Dedifferentiated amniotic fluid mesenchymal stem cell (primary cell): ENCODE measurements around the gene CYP24A1.
"Not testable (repeated sequence)": the region's sequence is repeated elsewhere in the genome, so short reads cannot be mapped to it uniquely, and the experiment has no call there.

Source experiments
- DNase-seq: peaks from one replicate; pipeline ENCODE4 v3.0.0-alpha.2; 2016; ENCODE audit errors: extremely low spot score

CYP24A1 gene

DNA sequence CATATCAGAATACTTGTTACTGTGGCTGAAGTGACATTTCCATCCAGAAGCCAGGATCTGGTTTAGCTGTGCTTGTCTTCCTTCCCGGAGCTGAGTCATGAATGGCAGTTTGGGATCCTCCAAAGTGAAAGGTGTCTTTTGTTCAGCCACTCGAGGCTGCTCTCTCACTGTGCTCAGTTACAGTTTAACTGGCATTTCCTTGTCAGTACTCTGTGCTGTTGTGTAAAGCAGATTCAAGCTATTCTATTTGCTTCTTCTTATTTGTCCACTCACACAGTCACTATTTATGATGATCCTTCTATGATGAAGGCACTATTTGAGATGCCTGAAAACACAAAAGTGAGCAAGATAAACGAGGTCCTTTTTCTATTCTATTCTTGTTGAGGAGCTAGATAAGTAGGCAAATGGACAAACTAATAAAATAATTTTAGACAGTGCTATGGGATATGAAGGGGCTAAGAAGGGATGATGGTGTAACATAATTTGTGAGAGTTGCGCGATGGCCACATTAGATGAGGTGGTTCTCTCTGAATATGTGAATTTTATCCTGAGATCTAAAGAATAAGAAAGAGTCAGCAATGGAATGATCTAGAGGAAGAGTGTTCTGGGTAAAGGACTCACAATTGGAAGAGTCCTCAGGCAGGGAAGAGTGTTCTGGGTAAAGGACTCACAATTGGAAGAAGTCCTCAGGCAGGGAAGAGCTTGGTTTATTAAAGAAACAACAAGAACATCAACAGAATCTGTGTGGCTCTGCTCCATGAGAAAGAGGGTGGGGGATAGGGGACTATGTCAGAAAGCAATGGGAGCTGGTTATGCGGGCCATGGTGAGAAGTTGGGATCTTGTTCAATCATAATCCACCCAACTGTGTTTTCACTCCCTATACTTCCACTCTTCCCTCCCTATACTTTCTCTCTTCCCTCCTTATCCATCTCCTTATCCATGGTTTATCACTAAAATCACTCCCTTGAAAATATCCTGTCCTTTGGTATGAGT lies 40.1 kb downstream of the CYP24A1 start:
- no peak for DNase-seq

DNA sequence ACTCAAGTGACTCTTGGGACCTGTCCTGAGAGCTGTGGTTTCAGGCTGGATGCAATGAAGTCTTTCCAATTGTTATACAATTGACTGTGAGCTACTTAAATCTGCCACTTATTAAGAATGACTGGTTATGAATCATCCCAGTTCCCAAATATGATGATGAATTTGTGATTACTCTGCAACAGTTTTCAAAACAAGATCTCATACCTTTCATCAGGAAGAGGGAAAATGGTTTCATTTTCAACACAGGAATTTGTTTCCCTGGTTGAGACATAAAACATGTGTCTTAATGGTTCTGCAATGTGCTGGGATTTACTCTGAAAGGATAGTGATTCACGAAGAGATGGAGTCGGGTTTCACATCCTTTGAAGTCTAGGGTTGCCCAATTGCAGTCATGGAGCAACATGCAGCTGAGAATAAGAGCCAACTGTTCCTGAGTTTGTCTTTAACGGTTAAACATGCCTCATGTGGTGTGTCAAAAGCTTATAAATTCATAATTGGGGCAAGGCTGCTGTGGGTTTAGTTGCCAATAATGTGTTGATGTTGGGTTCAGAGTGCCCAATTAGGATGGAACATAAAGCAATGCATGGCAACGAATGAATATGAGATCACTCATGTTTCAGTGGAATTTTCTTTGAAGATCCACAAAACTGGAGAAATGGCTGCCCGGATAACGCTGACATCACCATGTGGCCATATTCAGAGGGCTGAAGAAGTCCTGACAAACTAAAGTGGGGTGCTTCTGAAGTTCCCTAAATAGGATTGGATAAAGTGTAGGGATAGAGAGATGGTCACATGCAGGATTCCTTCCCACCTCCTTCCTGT lies 41.0 kb downstream of the CYP24A1 start:
- DNase-seq: peak; percentile 96

DNA sequence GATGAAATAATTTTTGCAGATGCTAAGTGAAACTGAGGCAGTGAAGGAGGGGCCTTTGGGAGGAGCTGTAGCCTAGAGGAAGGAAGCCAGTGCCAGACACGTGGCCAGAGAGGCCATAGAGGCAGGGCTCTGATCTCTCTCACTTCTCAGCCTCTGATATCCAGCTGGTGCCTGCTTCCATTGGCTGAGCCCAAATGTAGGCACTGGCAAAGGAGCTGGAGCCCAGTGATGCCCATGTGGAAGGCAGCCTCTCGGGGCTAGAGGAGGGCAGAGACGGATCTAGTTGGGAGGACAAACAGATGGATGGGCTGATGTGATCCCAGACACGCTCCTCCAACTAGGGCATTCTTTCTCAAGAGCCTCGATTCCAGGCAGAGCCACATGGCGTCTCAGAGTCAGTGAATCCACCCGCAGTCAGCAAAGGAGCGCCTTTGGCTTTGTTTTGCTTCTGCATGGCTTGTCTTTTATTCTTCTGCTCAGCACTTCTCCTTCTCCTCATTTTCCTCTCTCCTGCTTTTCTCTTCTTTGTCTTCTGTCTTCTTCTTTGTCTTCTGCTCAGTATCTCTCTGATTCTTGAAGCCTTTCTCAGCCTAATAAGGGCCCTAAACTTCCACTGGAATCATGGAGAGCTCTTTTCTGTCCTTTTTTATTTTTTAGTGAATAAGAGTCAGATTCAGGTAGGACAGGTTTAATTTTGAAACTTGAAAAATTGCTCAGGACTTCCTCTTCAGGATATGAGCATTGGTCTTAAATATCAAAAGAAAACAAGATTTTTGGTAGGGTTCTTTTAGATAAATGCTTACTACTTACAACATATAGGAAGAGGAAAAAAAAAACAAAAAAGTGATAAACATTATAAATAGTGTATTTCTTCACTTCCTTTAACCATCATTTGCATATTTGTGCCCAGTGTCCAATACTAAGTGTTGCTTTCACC lies 41.8 kb downstream of the CYP24A1 start:
- DNase-seq: no peak

DNA sequence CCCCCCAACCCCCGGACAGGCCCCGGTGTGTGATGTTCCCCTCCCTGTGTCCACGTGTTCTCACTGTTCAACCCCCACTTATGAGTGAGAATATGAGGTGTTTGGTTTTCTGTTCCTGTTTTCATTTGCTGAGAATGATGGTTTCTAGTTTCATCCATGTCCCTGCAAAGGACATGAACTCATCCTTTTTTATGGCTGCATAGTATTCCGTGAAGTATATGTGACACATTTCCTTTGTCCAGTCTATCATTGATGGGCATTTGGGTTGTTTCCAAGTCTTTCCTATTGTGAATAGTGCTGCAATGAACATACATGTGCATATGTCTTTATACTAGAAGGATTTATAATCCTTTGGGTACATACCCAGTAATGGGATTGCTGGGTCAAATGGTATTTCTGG lies 42.7 kb downstream of the CYP24A1 start:
- not testable (repeated sequence) for DNase-seq

DNA sequence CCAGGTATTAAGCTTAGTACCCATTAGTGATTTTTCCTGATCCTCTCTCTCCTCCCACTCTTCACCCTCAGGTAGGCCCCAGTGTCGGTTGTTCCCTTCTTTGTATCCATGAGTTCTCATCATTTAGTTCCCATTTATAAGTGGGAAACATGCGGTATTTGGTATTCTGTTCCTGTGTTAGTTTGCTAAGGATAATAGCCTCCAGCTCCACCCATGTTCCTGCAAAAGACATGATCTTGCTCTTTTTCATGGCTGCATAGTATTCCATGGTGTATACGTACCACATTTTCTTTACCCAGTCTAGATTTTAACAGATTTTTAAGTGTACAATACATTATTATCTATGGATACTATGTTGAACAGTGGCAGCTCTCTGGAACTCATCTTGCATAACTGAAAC lies 44.4 kb downstream of the CYP24A1 start:
- DNase-seq: no peak

DNA sequence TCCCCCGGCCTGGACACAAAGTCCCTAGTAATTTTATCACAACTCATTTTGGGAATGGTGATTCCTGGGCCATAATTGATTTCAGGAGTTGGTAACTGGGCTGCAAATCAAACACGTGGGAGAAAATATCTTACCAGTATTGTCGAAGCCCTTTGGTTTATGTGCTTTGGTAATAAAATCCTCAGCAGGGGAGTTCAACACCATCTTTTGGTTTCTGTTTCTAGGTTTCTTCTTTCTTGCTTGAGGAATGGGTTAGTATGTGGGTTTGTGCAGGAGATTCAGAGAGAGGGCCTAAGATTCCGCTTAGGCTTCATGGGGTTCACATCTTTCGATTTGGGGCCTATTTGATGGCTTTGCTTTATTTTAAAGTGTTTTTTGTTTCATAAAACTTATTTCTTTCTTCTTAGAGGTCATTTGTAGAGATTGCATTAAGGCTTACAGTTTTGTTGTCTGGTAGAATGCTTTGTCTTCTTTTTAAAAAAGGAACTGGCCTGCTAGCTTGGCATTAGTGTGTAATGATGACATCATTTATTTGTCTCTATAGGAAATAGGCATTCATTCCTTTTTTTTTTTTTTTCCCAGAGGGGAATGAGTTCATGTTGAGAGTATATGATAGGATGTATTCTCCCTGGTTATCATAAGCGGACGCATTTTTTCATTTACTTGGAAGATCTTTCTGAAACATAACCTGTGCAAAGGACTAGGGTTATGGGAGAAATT lies 45.8 kb downstream of the CYP24A1 start:
- no peak for DNase-seq

DNA sequence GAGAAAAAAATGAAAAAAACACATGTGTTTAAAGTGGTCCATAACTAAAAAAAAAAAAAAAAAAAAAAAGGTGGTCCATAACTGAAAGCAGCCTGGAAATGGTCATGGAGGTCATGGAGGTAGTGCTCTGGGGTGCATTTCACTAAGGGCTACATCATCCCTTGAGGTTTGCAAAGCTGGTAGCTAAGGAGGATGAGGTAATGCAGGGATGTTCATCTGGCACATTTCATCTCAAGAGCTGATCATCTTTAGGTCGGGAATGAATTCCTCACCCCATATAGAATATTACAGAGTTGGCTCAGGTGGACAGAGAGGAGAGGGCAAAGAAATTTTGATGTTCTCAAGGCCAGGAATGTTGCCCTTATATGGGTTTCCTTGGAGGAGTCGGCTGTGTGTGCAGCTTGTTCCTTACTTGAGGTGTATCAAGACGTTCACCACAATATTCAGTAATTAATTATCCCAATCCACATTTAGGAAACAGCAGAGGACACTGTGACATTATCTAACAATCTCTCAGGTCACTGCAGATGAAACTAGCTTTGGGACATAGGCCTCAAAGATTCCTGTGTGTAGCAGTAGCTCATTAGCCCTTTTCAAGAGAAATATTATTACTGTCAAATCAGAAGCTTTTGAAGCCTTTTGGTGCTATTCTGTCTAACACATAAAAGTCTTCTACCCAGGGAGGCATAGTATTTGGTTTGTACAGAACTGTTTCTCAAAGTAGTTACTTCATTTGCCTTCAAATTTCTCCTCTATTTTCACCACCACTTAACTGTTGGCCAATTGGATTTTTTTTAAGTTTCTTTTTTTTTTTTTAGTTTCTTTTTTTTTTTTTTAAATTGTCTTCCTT lies 46.8 kb downstream of the CYP24A1 start:
- DNase-seq: no peak

DNA sequence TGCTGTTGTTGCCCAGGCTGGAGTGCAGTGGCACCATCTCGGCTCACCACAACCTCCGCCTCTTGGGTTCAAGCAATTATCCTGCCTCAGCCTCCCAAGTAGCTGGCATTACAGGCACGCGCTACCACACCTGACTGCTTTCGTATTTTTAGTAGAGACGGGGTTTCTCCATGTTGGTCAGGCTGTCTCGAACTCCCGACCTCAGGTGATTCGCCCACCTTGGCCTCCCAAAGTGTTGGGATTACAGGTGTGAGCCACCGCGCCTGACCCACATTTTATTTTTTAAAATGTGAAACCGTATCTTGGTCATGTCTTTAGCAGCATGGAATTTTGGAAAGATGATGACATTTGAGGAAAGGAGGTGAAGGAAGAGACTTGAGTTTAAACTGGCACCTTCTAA lies 47.5 kb downstream of the CYP24A1 start:
- DNase-seq: not testable (repeated sequence)

DNA sequence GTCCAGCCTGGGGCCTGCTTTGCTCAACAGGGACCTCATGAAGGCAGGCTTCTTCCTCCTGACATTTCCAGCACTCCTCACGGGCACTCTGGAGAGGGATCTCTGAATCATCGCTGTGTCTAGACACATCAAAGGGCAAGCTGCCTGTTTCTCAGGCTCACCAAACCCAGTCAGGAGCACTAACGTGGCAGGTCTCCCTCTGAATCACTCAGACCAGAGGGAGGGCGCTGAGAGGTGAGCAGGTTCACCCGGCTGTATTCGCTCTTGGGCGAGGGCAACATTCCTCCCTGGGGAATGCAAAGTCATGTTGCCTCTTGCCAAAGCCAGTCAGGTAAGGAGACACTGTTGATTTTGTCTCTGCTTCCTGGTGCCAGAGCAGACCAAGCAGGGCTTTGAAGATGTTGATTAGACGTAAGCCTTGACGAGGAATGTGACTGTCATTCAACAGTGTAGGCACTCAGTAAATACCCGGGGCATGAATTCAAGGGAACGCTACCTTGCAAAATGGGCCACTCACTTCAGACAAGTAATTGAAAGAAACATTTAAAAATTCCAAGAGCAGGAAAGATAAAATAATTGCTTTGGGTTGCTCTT lies 50.1 kb downstream of the CYP24A1 start:
- peak; percentile 16 for DNase-seq

DNA sequence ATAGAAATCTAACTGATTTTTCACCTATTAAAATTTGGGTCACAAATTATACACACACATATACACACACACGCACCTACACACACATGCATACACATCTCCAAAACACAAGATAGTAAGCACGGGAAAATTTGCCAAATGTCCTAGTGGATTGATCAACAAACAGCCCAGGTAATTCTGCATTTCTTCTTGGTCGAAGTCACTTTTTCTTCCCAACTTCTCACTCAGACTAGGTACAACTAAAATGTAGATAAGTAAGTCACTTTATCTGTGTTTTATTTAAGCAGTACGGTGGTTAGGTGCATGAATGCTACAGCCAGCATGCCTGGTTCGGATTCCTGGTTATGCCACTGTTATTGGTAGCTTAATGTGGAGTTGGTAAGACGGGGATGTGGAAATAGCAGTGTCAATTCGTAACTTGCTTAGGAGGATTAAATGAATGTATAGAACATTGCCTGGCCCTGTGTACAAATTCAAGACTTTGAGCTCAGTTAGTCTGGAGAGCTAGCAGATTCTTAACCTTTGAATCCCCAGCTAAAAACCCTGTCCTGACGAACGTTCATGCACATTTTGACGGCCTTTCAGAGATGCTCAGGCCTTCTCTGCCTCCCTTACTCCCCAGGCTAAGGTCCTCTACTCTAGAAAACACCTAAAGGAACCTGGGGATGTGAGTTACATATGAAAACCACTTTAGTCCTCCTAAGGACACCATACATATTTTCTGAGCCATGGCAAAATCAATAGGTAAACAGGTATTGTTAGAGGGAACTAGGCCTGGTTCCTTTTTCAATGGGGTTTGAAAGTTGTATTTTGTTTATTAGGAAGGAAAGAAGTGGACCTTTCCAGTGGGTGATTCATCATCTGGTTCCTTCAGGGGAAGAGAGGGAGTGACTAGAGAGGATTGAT lies 50.9 kb downstream of the CYP24A1 start:
- no peak for DNase-seq

DNA sequence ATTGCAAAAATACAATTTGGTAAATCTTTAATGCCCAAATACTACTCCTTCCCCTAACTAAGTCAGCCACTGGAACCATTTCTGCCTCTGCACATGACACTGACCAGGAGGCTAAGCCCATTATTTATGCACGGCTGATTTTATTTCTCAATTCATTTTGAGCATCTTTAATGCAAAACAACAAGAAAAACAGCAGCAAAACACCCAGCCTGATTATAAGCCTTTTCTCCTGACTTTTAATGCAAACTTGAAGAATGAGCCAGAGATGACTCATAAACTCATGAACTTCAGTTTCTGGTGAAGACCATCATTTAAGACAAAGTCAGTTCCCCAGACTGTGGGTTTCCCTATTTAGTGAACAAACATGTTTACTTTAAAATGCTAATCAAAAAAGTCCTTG lies 51.6 kb downstream of the CYP24A1 start:
- peak; percentile 26 for DNase-seq

DNA sequence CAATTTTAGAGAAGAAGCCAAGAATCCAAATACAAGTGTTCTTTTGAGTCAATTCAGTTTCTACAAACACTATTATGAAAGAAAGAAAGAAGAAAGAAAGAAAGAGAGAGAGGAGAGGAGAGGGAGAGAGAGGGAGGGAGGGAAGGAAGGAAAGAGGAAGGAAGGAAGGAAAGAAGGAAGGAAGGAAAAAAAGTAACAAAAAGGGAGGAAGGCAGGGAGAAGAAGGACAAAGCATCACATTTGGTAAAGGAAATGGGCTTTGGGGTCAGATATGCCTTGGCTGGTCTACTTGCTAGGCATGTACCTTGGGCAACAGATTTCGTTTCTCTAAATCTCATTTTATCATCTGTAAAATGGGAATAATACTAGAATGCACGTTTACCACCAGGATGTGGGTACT lies 54.0 kb downstream of the CYP24A1 start:
- DNase-seq: no peak

DNA sequence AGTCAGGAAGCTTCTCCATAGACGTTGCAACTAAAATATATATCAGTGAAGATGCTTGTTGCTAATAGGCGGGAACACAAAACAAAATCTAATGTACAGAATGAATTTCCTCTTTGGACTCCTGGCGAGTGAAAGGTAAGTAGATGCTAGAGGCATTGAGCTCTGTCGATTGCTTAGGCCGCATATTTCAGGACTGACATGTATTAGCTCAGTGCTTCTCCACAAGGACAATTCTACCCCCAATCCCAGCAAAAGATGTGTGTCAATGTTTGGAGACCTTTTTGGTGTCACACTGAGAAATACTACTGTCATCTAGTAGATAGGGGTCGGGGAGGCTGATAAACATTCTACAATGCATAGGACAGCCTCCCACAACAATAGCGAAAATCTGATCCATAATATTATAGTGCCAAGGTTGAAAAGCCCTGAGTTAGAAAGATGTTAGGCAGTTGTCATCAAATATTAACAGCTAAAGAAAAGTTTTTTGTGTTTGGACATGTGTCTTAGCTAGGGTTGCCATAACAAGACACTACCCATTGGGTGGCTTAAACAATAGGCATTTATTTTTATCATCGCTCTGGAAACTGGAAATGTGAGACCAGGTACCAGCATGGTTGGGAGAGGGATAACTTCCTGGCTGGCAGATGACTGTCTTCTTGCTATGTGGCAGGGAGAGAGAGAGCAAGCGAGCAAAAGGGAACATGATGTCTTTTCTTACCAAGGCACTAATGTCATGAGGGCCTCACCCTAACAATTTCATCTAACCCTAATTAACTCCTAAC lies 55.4 kb downstream of the CYP24A1 start:
- DNase-seq: no peak

DNA sequence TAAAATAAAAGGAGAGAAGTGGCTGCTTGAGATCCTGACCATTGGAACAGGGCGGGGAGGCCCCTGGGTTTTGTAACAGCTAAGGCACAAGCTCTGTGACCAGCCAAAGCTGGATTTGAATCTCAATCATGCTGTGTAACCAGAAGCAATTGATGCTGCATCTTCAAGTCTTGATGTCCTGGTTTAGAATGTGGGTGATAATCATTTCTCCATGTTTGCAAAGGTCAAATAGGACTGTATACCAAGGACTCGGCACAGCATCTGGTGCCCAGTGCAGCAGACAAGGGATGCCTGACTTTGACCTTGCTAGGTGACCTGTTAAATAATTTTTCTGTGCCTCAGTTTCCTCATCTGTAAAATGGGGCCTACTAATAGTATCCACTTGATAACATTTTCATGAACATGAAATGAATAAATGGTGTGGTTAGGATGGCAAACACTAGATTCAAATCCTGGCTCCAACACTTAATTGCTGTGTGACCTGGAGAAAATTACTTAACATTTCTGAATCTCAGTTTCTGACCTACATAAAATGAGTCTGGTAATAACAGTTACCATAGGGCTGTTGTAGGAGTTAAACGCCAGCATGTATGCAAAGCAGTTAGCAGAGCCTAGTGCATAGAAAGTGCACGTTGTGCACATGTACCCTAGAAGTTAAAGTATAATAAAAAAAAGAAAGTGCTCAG lies 57.1 kb downstream of the CYP24A1 start:
- DNase-seq: no peak

DNA sequence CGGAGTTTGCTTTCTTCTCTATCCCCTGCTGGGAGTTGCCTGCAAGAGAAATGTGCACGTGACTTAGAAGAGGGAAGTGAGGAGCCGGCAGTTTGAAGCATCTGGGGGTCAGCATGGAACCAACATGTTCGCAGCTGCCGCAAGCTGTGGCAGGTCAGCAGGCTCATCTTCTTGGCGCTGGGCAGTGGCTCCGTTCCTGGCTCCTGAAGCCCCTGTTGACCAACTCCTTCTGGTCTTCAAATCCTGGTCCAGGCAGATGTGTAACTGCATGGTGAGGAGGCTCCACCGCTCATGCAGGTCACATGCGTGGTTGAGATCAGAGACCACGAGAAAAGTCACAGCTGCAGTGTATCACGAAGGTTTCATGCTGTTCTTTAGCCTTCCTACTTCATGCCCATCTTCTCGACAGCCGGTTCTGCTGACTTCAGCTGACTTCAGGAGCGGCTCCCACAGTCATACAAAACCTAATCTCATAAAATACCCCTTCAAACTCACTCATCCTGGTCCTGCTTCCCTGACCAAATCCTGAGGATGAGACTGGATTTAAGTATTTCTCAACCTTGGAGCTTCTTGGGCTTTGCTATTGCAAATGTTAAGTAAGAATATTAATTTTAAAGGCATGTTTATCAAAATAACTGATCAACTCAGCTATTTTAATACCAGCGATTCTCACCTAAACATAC lies 58.5 kb downstream of the CYP24A1 start:
- DNase-seq: no peak

DNA sequence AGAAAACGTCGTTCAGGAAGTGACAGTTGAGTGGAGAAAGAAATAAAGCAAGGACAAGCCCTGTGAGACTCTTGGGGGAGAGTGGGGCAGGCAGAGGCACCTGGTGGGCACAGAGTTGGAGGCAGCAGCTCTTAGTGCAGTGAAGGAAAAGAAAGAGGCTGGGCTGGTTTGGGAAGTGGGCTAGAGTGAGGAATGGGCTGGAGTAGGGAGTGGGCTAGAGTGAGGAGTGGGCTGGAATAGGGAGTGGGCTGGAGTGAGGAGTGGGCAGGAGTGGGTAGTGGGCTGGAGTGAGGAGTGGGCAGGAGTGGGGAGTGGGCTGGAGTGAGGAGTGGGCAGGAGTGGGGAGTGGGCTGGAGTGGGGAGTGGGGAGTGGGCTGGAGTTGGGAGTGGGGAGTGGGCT lies 59.7 kb downstream of the CYP24A1 start:
- no peak for DNase-seq

DNA sequence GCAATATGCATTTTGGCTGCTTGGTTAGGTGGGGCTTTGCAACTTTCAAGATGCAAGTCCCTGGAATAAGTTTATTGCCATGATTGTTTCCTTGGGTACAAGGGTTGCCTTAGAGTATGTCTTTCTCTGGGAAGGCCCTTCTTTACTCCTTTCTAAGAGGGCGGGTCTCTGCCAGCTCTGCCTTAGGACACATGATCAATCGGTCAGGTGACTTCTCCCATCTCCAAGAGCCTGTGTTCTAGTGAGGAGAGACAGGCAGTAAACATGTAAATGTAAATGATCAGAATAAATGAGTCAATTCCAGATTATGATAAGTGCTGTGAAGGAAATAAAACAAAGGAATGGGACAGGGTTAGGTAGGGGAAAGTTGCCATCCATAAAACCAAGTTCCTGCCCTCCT lies 60.2 kb downstream of the CYP24A1 start:
- DNase-seq: no peak
